K562 (cell line): ENCODE measurements around the gene IKZF4. TPM values are rescaled to one million over a fixed set of nuclear protein-coding genes. Genes with fewer than 3 reads are reported as not detected.
A peak's percentile ranks its signal among the peaks of the same experiment; 100 is the strongest.

Experiments used
- ATAC-seq: fragments of 200-7000 bp; cut with Tn5 transposase; 3 replicates; pipeline ENCODE4 v1.9.1; 2020; ENCODE audit warnings: moderate library complexity
- BruUV-seq: library from RNA; stranded (reverse); fragments of 400-500 nt; replicated peaks from 2 replicates; lab custom pipeline; 2021; lab: Mats Ljungman, UMichigan
- CTCF ChIA-PET: fragments of 300-600 bp; formaldehyde crosslinking; extraction: SDS; loops from one replicate; lab custom pipeline; 2021; ENCODE audit warnings: low intra/inter-chr PET ratio; lab: Yijun Ruan, JAX
- POLR2A ChIA-PET: fragments of 300-600, 350-650 bp; sonication (Branson Sonifier 250); formaldehyde crosslinking; extraction: SDS; loops from one replicate; lab custom pipeline; 2021; ENCODE audit warnings: antibody characterized with exemption, inconsistent platforms; lab: Yijun Ruan, JAX
- DNase-seq, 4 experiments: peaks; one replicate each; pipeline versions ENCODE4 v3.0.0 to v3.0.0-alpha.2; 2011 to 2018; ENCODE audit warnings: low spot score in 3 of 4, mixed read lengths in 3 of 4; ENCODE audit errors: extremely low read depth in 1 of 4
- FAIRE-seq: peaks from 2 replicates; lab custom pipeline; 2011; peaks lifted over from hg19 to GRCh38; lab: Jason Lieb, UNC
- H2AFZ ChIP-seq: 2 replicates; pipeline ENCODE4 v1.6.0; 2011; ENCODE audit warnings: low read depth, low read length, control low read depth, inconsistent platforms
- H3K27ac ChIP-seq: fragments of 200-600 bp; 3 replicates; pipeline ENCODE4 v1.8.0; 2011; ENCODE audit warnings: low read depth, mild to moderate bottlenecking, control low read depth, inconsistent platforms, low read length, moderate library complexity, mixed read lengths; ENCODE audit errors: extremely low read depth
- H3K27me3 ChIP-seq, 2 experiments: fragments of 300-600 bp in 1 of 2; 2 replicates in 1 of 2; 3 replicates in 1 of 2; pipeline versions ENCODE4 v1.6.0 to v1.8.0; 2011; ENCODE audit warnings: inconsistent platforms in 2 of 2, low read length in 2 of 2, mild to moderate bottlenecking in 1 of 2, mixed read lengths in 1 of 2, moderate library complexity in 1 of 2; ENCODE audit not compliant: control insufficient read depth in 2 of 2, insufficient read depth in 2 of 2
- H3K36me3 ChIP-seq: fragments of 300-600 bp; 3 replicates; pipeline ENCODE4 v1.8.0; 2011; ENCODE audit warnings: mild to moderate bottlenecking, low read length, inconsistent platforms; ENCODE audit not compliant: control insufficient read depth, insufficient read depth
- H3K4me1 ChIP-seq, 2 experiments: fragments of 200-600 bp in 1 of 2; replicated peaks in 1 of 2; 2 replicates in 1 of 2; 3 replicates in 1 of 2; pipeline versions ENCODE4 v1.5.1 to v1.8.0; 2011; ENCODE audit warnings: inconsistent platforms in 2 of 2, low read length in 2 of 2, mild to moderate bottlenecking in 1 of 2, mixed read lengths in 1 of 2, moderate library complexity in 1 of 2; ENCODE audit not compliant: control insufficient read depth in 2 of 2, insufficient read depth in 2 of 2
- H3K4me2 ChIP-seq: 2 replicates; pipeline ENCODE4 v1.6.1; 2011; ENCODE audit warnings: low read length, control low read depth, inconsistent platforms, mixed read lengths; ENCODE audit not compliant: insufficient read depth
- H3K4me3 ChIP-seq: fragments of 200-600 bp; sonication (generic), shearing (Covaris generic); 2 replicates; pipeline ENCODE4 v1.5.1; 2016; ENCODE audit warnings: control low read depth, inconsistent platforms
- H3K79me2 ChIP-seq: fragments of 200-600 bp; 3 replicates; pipeline ENCODE4 v1.8.0; 2011; ENCODE audit warnings: low read length, inconsistent platforms; ENCODE audit not compliant: control insufficient read depth, insufficient read depth
- H3K9ac ChIP-seq, 2 experiments: 2 replicates each; pipeline versions ENCODE4 v1.6.0 to v1.6.1; 2011; ENCODE audit warnings: low read depth in 2 of 2, low read length in 2 of 2, control low read depth in 1 of 2, inconsistent platforms in 1 of 2, mild to moderate bottlenecking in 1 of 2, mixed read lengths in 1 of 2; ENCODE audit not compliant: insufficient read depth in 1 of 2
- H3K9me1 ChIP-seq: one replicate; pipeline ENCODE4 v1.6.0; 2011; ENCODE audit warnings: inconsistent platforms, mild to moderate bottlenecking, low read length, moderate library complexity; ENCODE audit not compliant: control insufficient read depth, insufficient read depth
- H3K9me3 ChIP-seq: replicated peaks from 2 replicates; pipeline ENCODE4 v1.5.1; 2011; ENCODE audit warnings: low read depth, low read length, inconsistent platforms; ENCODE audit not compliant: control insufficient read depth, insufficient read depth
- H4K20me1 ChIP-seq: replicated peaks from 2 replicates; pipeline ENCODE4 v1.6.1; 2011; ENCODE audit warnings: low read length, inconsistent platforms, mixed read lengths; ENCODE audit not compliant: control insufficient read depth, insufficient read depth
- DPF2 ChIP-seq: fragments of 450-650 bp; IDR thresholded peaks from 2 replicates; pipeline ENCODE4 v1.6.1; 2016
- ETV1 ChIP-seq: fragments of 450-650 bp; conservative IDR thresholded peaks from 2 replicates; pipeline ENCODE4 v1.6.1; 2016; ENCODE audit warnings: missing genetic modification characterization, control low read depth, low read depth, missing compliant biosample characterization
- FOSL1 ChIP-seq: fragments of 200-800 bp; sonication (Bioruptor generic); conservative IDR thresholded peaks from 2 replicates; pipeline ENCODE4 v1.6.1; 2016; ENCODE audit warnings: missing genetic modification characterization, missing compliant biosample characterization
- JUND ChIP-seq, 2 experiments: IDR thresholded peaks; 2 replicates in 1 of 2; 3 replicates in 1 of 2; pipeline ENCODE4 v1.6.1; 2011; ENCODE audit warnings: borderline replicate concordance in 2 of 2, low read depth in 2 of 2, low read length in 2 of 2, improper control_type of control experiment in 1 of 2, missing biosample characterization in 1 of 2, missing genetic modification characterization in 1 of 2, missing genetic modification reagents in 1 of 2
- KDM1A ChIP-seq, 2 experiments: fragments of 450-650 bp; IDR thresholded peaks; 2 replicates each; pipeline ENCODE4 v1.6.1; 2016; ENCODE audit warnings: mild to moderate bottlenecking in 2 of 2
- LEF1 ChIP-seq: fragments of 450-650 bp; IDR thresholded peaks from 2 replicates; pipeline ENCODE4 v1.6.1; 2016; ENCODE audit warnings: mild to moderate bottlenecking
- MLX ChIP-seq, 2 experiments: fragments of 450-650 bp in 1 of 2; sonication (generic) in 1 of 2; formaldehyde crosslinking; conservative IDR thresholded peaks; 2 replicates each; pipeline versions ENCODE4 v1.4.0 to v1.8.1; 2020 to 2022; ENCODE audit warnings: mild to moderate bottlenecking in 1 of 2, missing genetic modification reagents in 1 of 2
- PHB ChIP-seq: fragments of 250-450 bp; sonication (Bioruptor Pico); IDR thresholded peaks from 2 replicates; pipeline ENCODE4 v1.5.0; 2021
- RBM22 ChIP-seq: fragments of 200-400 bp; formaldehyde crosslinking; IDR thresholded peaks from 2 replicates; pipeline ENCODE4 v1.6.1; 2018; ENCODE audit warnings: low read length, low read depth; ENCODE audit not compliant: poor library complexity, severe bottlenecking
- ZNF518B ChIP-seq: fragments of 250-450 bp; sonication (Bioruptor Pico); IDR thresholded peaks from 2 replicates; pipeline ENCODE4 v1.5.0; 2021; ENCODE audit warnings: mild to moderate bottlenecking, moderate library complexity
- WGBS: fragments of 100-300 bp; shearing (Covaris generic); methylation state at CpG from one replicate; pipeline ENCODE4 v1.1.6; 2016; ENCODE audit warnings: low coverage, mixed read lengths; ENCODE audit not compliant: insufficient coverage; ENCODE audit errors: missing lambda C conversion rate; 5-methylcytosine and 5-hydroxymethylcytosine counted together
- in situ Hi-C: fragments of 300-500 bp; cut with MboI; formaldehyde crosslinking; loops from 4 replicates; pipeline ENCODE4 v1.15.0; 2018; ENCODE audit warnings: inconsistent platforms, mixed read lengths
- intact Hi-C: fragments of 100-400 bp; cut with micrococcal nuclease; formaldehyde crosslinking; loops from 2 replicates; pipeline ENCODE4 v1.14.2; 2022
- polyA plus RNA-seq, 8 experiments: library from polyadenylated mRNA; depleted of rRNA in 4 of 8; stranded (reverse) in 5 of 8; unstranded in 3 of 8; fragments of >200 nt; fragmentation: Nextera tagmentation in 2 of 8; fragmentation: Illumina TruSeq in 1 of 8; extraction: Ambion mirVana in 2 of 8; extraction: Trizol in 1 of 8; gene quantifications; 2 replicates each; pipeline versions ENCODE4 v1.2.1 to v1.2.3, GENCODE V29; 2011 to 2014; ENCODE audit warnings: inconsistent platforms in 1 of 8, missing spikeins in 1 of 8
- total RNA-seq, 7 experiments: library from RNA; depleted of rRNA in 6 of 7; stranded (reverse); fragments of >200 nt in 6 of 7; fragmentation: Illumina TruSeq in 2 of 7; extraction: Trizol in 2 of 7; gene quantifications; 2 replicates each; pipeline versions ENCODE4 v1.2.1 to v1.2.3, GENCODE V29; 2011 to 2021; ENCODE audit warnings: low replicate concordance in 1 of 7

IKZF4 gene
- total and polyA plus RNA-seq, 9 of the 15 experiments (the other 6 are each of a cell fraction or from before 2014, with no cell fraction given), result 1.9 to 16.3 (median 3.6) TPM

- peak in 1 of 4 experiments; percentile 8 for DNase-seq
- Histone ChIP-seq H3K79me2 (no peaks in the 10 kb centered on the region), H3K9me1 (no peaks in the 10 kb centered on the region), H3K4me3 (no peak overlapping the region), H3K9me3 (no peaks in the 10 kb centered on the region), H4K20me1 (no peaks in the 10 kb centered on the region), H3K4me2 (no peak overlapping the region), H3K27ac (no peak overlapping the region), H2AFZ (no peak overlapping the region), H3K36me3 (no peaks in the 10 kb centered on the region), H3K9ac (no peak overlapping the region; a peak in 1 of 4 replicates), H3K27me3 (no peaks in the 10 kb centered on the region; a peak in 1 of 5 replicates), H3K4me1 (peaks cover 29 to 33% of the 10 kb centered on the region in 2 experiments)
- no TSS peak for BruUV-seq
- 54% methylated on average over 3 of the region's 3 CpGs for WGBS
- no peak for FAIRE-seq
- CTCF ChIA-PET, result interaction anchor here (0.5 kb wide), 1 partner anchor 651 kb away, joined by 6 read pairs; no protein-coding TSS in a partner anchor
- TF ChIP-seq PHB (CRISPR knock-in tag) (no peak), MLX (CRISPR knock-in tag; conservative IDR thresholded peaks at IDR 0.05) (no peak), ZNF518B (no peak), JUND (IDR thresholded peaks at IDR 0.05; ENCODE audit: borderline replicate concordance, low read depth, low read length) (peak; percentile 40; the same call in 1 of the 2 replicates), JUND (tag; IDR thresholded peaks at IDR 0.05; ENCODE audit: borderline replicate concordance, low read depth, low read length) (no peak; the same call in 2 of the 3 replicates), ETV1 (tag) (peak; percentile 38; the same call in 1 of the 2 replicates), LEF1 (no peak), DPF2 (no peak), RBM22 (no peak), KDM1A (IDR thresholded peaks at IDR 0.05) (peak in 1 of 2 experiments; percentile 54; a peak in 2 of 4 replicates), FOSL1 (tag) (peak; percentile 31; the same call in 1 of the 2 replicates)
- ATAC-seq, result no peak
- POLR2A ChIA-PET, result interaction anchor here (0.8 to 1.9 kb wide), 3 partner anchors 18 to 342 kb away, joined by 3 to 6 read pairs (median 3); partner anchors contain the start of gene PA2G4
- in situ Hi-C loops (no loop called here), intact Hi-C loops (no loop called here)
Measured at GRCh38 chr12:56086096-56086495, 65.3 kb downstream of the IKZF4 start.
